ENCODE data around the gene EIF4H.

DNA sequence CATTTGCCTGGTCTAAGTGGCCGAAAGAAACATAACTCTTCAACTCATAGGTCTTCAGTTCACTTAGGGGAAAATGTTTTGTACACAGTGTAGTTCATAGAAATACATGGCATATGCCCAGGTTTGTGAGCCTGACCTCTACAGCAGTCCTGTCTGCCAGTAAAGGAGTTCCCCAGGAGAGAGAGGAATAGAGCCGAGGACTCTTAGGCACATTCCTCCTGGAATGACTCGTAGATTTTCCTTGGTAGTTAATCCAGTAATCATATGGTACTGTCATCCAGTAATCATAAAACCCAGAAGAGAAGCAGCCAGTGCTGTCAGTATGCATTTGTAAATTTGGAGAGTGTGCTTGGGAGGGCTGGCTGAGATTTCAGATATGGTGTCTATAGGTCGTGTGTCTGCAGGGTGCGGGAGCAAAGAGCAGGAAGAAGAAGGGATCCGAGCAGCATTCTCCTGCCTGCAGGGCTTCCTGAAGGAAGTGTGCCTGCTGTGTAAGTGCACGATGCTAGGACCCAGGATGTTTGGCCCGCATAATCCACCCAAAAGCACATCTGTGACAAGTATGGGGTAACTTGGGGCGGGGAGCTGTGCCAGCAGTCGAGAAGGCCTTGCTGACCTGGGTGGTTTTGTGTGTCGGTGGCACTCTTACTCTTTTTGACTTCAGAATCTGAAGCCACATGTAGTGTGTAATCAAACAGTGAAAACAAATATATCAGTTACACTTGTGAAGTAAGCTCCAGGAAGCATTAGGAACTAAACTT is 13.9 kb downstream of the EIF4H start:
- no peak for TF ChIP-seq TAF1 (IDR thresholded peaks at IDR 0.05; ENCODE audit: low read depth, low read length)
- no peak for TF ChIP-seq POLR2A (IDR thresholded peaks at IDR 0.05; ENCODE audit: low read depth, low read length)
- TF ChIP-seq POLR2AphosphoS5 (IDR thresholded peaks at IDR 0.05; ENCODE audit: low read depth, low read length), result no peak
- TF ChIP-seq POU2F2 (IDR thresholded peaks at IDR 0.05; ENCODE audit: low read depth, low read length), result no peak
- no peak for TF ChIP-seq SPI1 (IDR thresholded peaks at IDR 0.05; ENCODE audit: low read depth, low read length)
- no peak for TF ChIP-seq PAX5 (IDR thresholded peaks at IDR 0.05; ENCODE audit: insufficient read depth, low read length, severe bottlenecking)
